HEK293 (cell line): ENCODE data around the gene CACNA1C.

Experiments
- CTCF ChIA-PET: fragments of 350-600 bp; formaldehyde crosslinking; extraction: SDS; loops from one replicate; lab custom pipeline; 2021; ENCODE audit warnings: antibody characterized with exemption; lab: Yijun Ruan, JAX
- POLR2A ChIA-PET: fragments of 300-600 bp; formaldehyde crosslinking; extraction: SDS; loops from one replicate; lab custom pipeline; 2020; ENCODE audit warnings: antibody characterized with exemption, inconsistent platforms; lab: Yijun Ruan, JAX
- H3K27ac ChIP-seq: fragments of 200-500 bp; sonication (Bioruptor generic); 2 replicates; pipeline ENCODE4 v1.5.1; 2014; ENCODE audit warnings: low read depth, low read length, control low read depth, inconsistent platforms; ENCODE audit errors: extremely low read depth
- H3K36me3 ChIP-seq, 2 experiments: fragments of 200-500 bp in 1 of 2; sonication (Bioruptor generic) in 1 of 2; 1 replicate in 1 of 2; 2 replicates in 1 of 2; pipeline ENCODE4 v1.5.1; 2014 to 2017; ENCODE audit warnings: inconsistent platforms in 2 of 2, low read length in 2 of 2; ENCODE audit not compliant: control insufficient read depth in 2 of 2, insufficient read depth in 1 of 2
- H3K4me1 ChIP-seq: fragments of 200-500 bp; sonication (Bioruptor generic); 2 replicates; pipeline ENCODE4 v1.5.1; 2014; ENCODE audit warnings: mild to moderate bottlenecking, low read length, inconsistent platforms; ENCODE audit not compliant: control insufficient read depth, insufficient read depth
- H3K4me3 ChIP-seq: 2 replicates; pipeline ENCODE4 v1.5.1; 2011; ENCODE audit warnings: low read depth, mild to moderate bottlenecking, control low read depth, low read length, moderate library complexity
- H3K9me3 ChIP-seq: fragments of 200-500 bp; sonication (Bioruptor generic); 2 replicates; pipeline ENCODE4 v1.5.1; 2014; ENCODE audit warnings: low read depth, low read length, inconsistent platforms; ENCODE audit not compliant: control insufficient read depth, insufficient read depth
- BCL11A ChIP-seq: fragments of 450-650 bp; formaldehyde crosslinking; IDR thresholded peaks from 2 replicates; pipeline ENCODE4 v1.5.1; 2016; ENCODE audit warnings: low read depth, missing biosample characterization, missing genetic modification characterization
- CTCF ChIP-seq: fragments of 450-650 bp; formaldehyde crosslinking; IDR thresholded peaks from 2 replicates; pipeline ENCODE4 v1.5.1; 2016; ENCODE audit warnings: missing biosample characterization, missing genetic modification characterization
- GFI1B ChIP-seq: fragments of 450-650 bp; formaldehyde crosslinking; IDR thresholded peaks from 2 replicates; pipeline ENCODE4 v1.5.1; 2016; ENCODE audit warnings: missing biosample characterization, missing genetic modification characterization
- PBX3 ChIP-seq: sonication (generic); formaldehyde crosslinking; IDR thresholded peaks from 2 replicates; pipeline ENCODE4 v1.8.1; 2022; ENCODE audit warnings: mild to moderate bottlenecking, moderate library complexity, missing genetic modification reagents
- SCRT2 ChIP-seq: fragments of 450-650 bp; formaldehyde crosslinking; IDR thresholded peaks from 2 replicates; pipeline ENCODE4 v1.5.1; 2016; ENCODE audit warnings: missing biosample characterization, missing genetic modification characterization
- TRIM28 ChIP-seq: IDR thresholded peaks from 2 replicates; pipeline ENCODE4 v1.6.1; 2011; ENCODE audit warnings: low read length, control low read depth, borderline replicate concordance
- ZBTB20 ChIP-seq: fragments of 450-650 bp; formaldehyde crosslinking; IDR thresholded peaks from 2 replicates; pipeline ENCODE4 v1.5.1; 2016; ENCODE audit warnings: missing biosample characterization, missing genetic modification characterization
- ZNF10 ChIP-seq: fragments of 450-650 bp; formaldehyde crosslinking; IDR thresholded peaks from 2 replicates; pipeline ENCODE4 v1.5.1; 2017; ENCODE audit warnings: missing biosample characterization, missing genetic modification characterization
- ZNF121 ChIP-seq: fragments of 450-650 bp; formaldehyde crosslinking; IDR thresholded peaks from 2 replicates; pipeline ENCODE4 v1.5.1; 2016; ENCODE audit warnings: missing biosample characterization, missing genetic modification characterization
- ZNF266 ChIP-seq: fragments of 450-650 bp; formaldehyde crosslinking; IDR thresholded peaks from 2 replicates; pipeline ENCODE4 v1.5.1; 2016; ENCODE audit warnings: missing biosample characterization, missing genetic modification characterization, low read depth
- ZNF280C ChIP-seq: fragments of 450-650 bp; formaldehyde crosslinking; IDR thresholded peaks from 2 replicates; pipeline ENCODE4 v1.5.1; 2016; ENCODE audit warnings: missing biosample characterization, missing genetic modification characterization
- ZNF302 ChIP-seq: fragments of 450-650 bp; formaldehyde crosslinking; IDR thresholded peaks from 2 replicates; pipeline ENCODE4 v1.5.1; 2016; ENCODE audit warnings: missing biosample characterization, missing genetic modification characterization, low read depth
- ZNF391 ChIP-seq: fragments of 450-650 bp; formaldehyde crosslinking; IDR thresholded peaks from 2 replicates; pipeline ENCODE4 v1.5.1; 2016; ENCODE audit warnings: low read depth, missing biosample characterization, missing genetic modification characterization, borderline replicate concordance
- ZNF404 ChIP-seq: fragments of 450-650 bp; formaldehyde crosslinking; IDR thresholded peaks from 2 replicates; pipeline ENCODE4 v1.5.1; 2017; ENCODE audit warnings: missing biosample characterization, missing genetic modification characterization
- ZNF473 ChIP-seq: fragments of 450-650 bp; formaldehyde crosslinking; IDR thresholded peaks from 2 replicates; pipeline ENCODE4 v1.5.1; 2017; ENCODE audit warnings: missing biosample characterization, missing genetic modification characterization
- ZNF558 ChIP-seq: fragments of 450-650 bp; formaldehyde crosslinking; IDR thresholded peaks from 2 replicates; pipeline ENCODE4 v1.5.1; 2016; ENCODE audit warnings: missing biosample characterization, missing genetic modification characterization
- ZNF76 ChIP-seq: fragments of 450-650 bp; formaldehyde crosslinking; IDR thresholded peaks from 2 replicates; pipeline ENCODE4; 2016; ENCODE audit warnings: low read depth, missing biosample characterization, missing genetic modification characterization, borderline replicate concordance
- ZNF777 ChIP-seq: fragments of 450-650 bp; formaldehyde crosslinking; IDR thresholded peaks from 2 replicates; pipeline ENCODE4 v1.5.1; 2017; ENCODE audit warnings: missing biosample characterization, missing genetic modification characterization, borderline replicate concordance

The CACNA1C gene

GRCh38 chr12:2548081-2548480 is 495.3 kb downstream of the CACNA1C start (continued):
- no peak for TF ChIP-seq ZNF76 (tag by site-specific recombination)
- TF ChIP-seq GFI1B (tag by site-specific recombination): no peak

- ChIA-PET POLR2A (no interaction called here), CTCF (interaction anchor here (0.5 kb wide), 1 partner anchor 303 kb away, joined by 4 read pairs; no protein-coding TSS in a partner anchor)
- H3K27ac ChIP-seq: no peak overlapping the region
- TF ChIP-seq SCRT2: no peak
- no peak for TF ChIP-seq ZBTB20
- no peak for TF ChIP-seq ZNF266 (tag by site-specific recombination)
- H3K4me1 ChIP-seq: no peaks in the 10 kb centered on the region
- no peaks in the 10 kb centered on the region for H3K36me3 ChIP-seq
- H3K9me3 ChIP-seq: no peaks in the 10 kb centered on the region
- H3K4me3 ChIP-seq: no peak overlapping the region
Measured at GRCh38 chr12:2550561-2551411, 498.0 kb downstream of the CACNA1C start.

- TF ChIP-seq ZBTB20 (no peak), ZNF558 (tag by site-specific recombination) (no peak), ZNF391 (tag by site-specific recombination) (no peak), TRIM28 (no peak), CTCF (tag by site-specific recombination) (no peak), BCL11A (tag by site-specific recombination) (no peak), PBX3 (no peak), ZNF280C (tag by site-specific recombination) (no peak), ZNF404 (no peak), ZNF302 (no peak), ZNF121 (no peak), ZNF777 (tag by site-specific recombination) (no peak), ZNF10 (no peak), ZNF473 (tag by site-specific recombination) (no peak)
- no peaks in the 10 kb centered on the region for H3K9me3 ChIP-seq
- ChIA-PET CTCF (interaction anchor here (0.5 kb wide), 1 partner anchor 302 kb away, joined by 4 read pairs; no protein-coding TSS in a partner anchor), POLR2A (no interaction called here)
- H3K4me1 ChIP-seq: no peaks in the 10 kb centered on the region
- no peak overlapping the region for H3K27ac ChIP-seq
- no peaks in the 10 kb centered on the region for H3K36me3 ChIP-seq
- H3K4me3 ChIP-seq: no peak overlapping the region
Measured at GRCh38 chr12:2551412-2551900, 498.7 kb downstream of the CACNA1C start.
